Ureter (tissue), 1 donor: ENCODE data around the gene ARMC2. TPM values are rescaled to one million over a fixed set of nuclear protein-coding genes. Genes with fewer than 3 reads are reported as not detected.
"Not testable (repeated sequence)": the region's sequence is repeated elsewhere in the genome, so short reads cannot be mapped to it uniquely, and the experiment has no call there.

Experiments used
- DNase-seq: peaks from one replicate; pipeline ENCODE4 v3.0.0-alpha.2; 2020; ENCODE audit warnings: low spot score
- total RNA-seq: library from RNA; stranded (reverse); gene quantifications from one replicate; pipeline ENCODE4 v1.2.4, GENCODE V29; 2023
- donor health status: DM: yes; HTN: yes; CAD: no.

Gene ARMC2
- total RNA-seq, 1 donor from 2014 or later: 10.9 TPM

DNA sequence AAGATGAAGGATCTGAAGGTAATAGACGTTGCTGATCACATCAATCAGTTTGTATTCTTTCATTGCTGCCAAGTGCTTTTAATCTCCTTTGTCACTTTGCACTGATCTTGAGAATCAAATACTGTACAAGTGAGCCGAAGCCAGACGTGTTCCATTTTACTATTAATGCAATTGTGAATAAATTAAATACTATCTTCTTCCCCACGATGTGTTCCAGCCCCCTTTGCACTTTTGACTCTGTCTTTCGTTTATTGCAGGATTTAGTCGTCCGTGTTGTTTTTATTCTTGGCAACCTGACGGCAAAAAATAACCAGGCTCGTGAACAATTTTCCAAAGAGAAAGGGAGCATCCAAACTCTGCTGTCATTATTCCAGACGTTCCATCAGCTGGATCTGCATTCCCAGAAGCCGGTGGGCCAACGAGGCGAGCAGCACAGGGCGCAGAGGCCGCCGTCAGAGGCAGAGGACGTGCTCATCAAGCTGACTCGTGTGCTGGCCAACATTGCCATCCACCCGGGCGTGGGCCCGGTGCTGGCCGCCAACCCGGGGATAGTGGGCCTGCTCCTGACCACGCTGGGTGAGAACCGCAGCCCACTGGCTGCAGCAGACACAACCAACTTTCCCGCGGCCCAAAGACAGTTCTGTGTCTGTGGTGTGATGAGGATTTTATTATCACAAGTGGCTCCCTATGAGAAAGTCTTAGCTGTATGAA is 104.7 kb downstream of the ARMC2 start:
- no peak for DNase-seq

DNA sequence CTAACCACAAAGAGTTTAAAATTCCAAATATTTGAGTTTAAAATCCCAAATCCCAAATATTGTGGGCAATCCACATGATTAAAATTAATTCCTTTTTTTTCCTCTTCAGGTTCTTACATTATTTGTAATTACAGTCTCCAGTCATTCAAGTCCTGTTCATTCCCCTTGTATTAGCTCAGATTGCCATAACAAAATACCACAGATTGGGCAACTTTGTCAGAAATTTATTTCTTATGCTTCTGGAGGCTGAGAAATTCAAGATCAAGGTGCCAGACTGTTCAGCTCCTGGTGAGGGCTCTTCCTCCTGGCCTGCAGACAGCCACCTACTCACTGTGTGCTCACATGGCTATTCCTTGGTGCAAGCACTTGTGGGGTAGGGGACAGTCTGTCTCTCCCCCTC is 105.5 kb downstream of the ARMC2 start:
- no peak for DNase-seq

DNA sequence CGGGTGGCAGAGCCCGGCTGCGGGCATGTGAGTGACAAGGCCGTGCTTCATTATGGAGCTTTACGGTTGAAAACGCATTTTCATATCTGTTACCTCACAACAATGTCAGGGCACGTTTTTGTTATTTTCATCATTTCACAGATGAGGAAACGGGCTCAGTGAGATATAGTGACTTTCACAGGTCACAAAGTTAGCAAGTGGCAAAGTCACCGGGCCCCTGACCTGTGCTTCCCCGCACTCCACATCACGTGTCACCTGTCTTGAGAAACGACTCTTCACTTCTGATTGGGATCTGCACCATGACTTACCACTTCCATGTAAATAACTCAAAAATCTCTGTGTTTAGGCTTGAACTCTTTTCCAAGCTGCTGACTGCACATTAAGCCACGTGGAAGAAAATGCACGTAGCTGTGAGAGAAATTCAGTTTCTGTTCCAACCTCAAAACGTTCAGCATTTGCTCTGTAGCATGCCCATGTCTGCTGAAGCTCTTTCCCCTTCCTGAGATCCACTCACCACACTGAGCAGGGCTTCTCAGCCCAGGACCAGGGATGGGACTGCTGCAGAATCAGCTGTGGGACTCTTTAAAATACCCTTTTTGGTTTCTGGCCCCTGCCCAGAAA is 107.2 kb downstream of the ARMC2 start:
- DNase-seq: no peak

DNA sequence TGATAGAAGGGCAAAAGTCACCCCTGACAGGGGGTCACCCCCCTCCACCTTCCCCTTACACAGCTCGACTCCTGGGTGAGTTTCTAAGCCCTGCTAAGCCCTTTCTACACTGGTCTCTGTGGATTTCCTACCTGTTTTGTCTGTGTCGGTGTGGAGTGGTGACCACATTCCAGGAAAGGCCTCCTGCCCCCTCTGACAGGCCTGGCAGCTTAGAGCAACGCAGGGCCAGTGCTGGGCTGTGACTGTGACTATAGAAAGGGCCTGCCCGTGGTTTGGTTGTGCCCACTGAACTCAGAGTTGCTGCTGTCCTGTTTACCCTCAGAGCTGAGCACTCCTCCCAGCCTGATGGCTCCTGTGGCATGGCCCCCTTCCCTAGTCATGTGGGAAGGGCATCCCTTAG is 109.0 kb downstream of the ARMC2 start:
- DNase-seq: no peak

DNA sequence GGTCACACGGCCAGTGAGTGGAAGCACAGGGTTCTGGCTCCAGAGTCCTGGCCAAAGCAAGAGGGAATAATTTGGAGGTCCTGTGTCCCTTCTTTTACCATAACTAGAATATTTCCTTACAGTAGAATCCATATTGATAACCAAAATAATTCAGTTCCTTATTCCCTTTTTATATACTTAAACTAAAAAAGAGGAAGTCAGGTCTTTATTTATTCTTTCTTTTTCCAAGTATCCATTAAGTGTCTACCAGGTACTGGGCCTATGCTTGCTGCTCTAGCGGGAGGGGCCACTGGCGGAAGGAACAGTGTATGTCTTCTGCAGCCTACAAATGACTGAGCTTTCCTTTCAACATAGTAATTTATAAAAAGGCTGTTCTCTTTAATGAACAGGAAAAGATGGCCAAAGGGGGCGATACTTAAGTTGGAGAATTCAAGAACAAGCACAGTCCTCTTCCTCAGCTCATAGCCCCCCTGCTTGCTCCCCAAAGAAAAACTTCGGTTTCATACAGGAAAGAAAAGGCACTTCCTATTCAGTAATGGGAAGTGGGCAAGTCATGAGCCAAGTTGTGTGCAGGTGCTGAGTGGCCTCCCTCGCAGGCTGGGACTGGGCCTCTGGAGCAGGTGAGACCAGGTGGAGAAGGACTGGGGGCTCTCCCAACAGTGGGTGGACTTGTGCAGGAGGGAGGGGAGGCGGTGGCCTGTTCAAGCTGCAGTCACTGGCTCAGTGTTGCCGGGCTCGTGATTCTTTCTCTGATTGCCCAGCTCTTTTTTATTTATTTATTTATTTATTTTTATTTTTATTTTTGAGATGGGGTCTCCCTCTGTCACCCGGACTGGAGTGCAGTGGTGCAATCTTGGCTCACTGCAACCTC is 110.9 kb downstream of the ARMC2 start:
- DNase-seq: no peak

DNA sequence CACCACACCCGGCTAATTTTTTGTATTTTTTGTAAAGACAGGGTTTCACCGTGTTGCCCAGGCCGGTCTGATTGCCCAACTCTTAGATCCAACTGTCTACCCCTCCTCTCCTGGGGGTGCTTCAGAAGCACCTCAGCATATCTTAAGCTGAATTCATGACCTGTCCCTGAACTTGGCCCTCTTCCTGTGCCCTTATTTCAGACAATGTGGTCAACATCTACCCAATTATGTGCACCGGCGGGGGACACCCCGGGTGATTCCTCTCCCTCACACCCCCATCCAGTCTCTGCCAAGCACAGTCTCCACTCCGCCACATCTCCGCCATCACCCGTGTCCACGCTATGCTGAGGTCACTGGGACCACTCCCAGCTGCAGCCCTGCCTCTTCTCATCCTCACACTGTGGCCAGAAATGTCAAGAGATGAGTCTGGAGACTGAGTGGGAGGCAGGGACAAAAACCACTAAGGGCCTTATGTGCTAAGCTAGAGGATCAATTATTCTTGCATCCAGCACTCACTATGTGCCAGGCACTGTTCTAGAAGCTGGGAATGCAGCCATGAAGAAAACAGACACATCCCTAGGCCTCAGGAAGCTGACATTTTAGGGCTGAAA is 111.9 kb downstream of the ARMC2 start:
- no peak for DNase-seq

DNA sequence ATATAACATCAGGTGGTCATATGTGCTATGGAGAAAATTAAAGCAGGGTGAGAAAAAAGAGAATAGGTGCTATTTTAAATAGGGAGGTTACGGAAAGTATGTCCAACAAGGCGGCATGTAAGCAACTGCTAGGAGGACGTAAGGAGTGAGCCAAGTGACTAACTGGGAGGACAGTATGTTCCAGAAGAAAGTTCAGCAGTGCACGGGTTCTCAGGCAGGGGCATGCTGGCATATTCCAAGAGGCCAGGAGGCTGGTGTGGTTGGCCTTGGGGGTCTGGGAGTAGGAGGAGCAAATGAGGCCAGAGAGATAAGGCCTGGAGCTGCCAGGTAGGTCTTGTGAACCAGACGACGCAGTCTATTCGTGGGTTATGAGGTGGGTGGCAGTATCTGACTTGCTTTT is 112.4 kb downstream of the ARMC2 start:
- no peak for DNase-seq

DNA sequence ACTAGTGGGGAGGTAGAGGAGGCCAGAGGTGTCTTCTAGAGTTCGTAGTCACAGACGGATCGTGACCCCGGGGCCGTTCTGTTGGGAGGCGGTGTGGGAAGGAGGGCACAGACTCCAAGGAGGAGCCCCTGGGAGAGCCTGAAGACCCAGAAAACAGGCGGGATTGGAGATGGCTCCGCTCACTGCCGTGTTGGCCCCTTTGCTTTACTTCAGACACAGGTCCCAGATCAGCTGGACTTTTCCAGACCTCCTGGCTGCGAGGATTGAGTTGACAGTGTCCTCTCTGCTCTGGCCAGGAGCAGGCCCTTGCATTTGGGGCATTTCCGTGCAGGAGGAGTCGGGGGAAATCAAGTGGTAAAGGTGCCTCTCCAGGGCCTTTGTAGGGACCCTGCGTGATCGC is 112.9 kb downstream of the ARMC2 start:
- DNase-seq: no peak

DNA sequence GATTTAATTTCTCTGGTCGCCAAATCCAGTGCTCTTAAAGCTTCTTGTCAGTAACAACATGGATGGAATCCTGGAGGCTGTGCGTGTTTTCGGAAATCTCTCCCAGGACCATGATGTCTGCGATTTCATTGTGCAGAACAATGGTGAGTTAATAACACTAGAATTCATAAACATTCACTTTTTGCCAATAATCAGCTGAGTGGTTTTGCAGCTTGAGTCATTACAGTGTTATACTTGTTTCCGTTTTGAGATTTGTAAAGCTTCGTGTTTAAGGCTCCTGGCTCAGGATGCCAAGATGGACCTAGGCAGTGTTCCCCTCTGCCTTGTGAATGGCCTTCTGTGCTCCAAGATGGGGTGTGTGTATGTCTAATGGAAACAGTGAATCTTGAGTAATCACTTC is 113.8 kb downstream of the ARMC2 start:
- no peak for DNase-seq

DNA sequence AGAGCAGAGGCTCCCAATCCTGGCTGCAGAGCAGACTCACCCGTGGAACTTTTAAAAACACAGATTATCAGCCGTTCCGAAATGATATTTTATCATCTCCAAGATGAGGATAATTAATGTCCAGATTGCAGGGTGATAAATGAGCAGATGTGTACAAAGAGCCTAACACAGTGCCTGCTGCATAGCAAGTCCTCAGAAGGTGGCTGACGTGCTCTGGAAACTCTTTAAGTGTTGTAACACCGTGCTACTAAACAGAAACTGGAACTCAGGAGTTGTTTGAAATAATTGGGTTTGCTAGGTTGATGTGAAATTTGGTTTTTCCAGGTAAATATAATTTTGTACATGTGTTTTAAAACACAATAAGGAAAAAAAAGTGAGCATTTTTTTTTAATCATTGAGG is 118.0 kb downstream of the ARMC2 start:
- no peak for DNase-seq

DNA sequence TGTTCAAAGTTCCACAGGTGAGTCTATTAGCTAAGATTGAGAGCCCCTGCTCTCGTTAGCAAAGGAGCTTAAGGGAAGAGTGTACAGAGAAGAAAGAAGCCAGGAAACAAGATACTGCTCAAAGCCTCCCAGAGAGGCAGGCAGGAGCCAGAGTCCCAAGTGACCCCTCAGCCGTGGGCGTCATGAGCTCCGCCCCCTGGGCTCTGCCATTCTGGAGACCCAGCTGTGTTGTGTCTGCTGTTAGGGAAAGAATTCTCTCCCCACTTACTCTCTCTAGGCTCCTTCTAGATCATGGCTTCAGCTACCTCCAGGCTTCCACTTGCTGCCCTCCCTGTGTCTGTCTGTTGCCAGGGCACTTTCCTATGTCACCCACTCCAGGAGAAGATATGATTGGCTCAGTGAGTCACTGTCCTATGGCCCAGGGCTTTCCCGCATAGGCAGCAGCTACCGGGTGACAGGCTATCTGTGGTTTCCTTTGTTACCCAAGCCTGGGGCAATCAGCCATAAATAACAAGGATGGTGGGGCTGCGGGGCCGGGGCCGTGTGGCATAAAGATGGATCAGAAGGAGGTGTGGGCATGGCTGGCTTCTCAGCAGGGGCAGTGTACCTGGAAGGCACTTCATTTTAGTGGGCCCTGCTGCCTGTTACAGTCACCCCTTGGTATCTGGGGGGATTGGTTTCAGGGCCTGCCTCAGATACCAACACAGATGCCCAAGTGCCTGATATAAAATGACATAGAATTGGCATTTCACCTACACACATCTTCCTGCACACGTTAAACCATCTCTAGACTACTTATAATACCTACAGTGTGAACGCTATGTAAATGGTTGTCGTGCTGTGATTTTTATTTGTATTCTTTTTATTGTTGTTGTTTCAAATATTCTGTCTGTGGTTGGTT is 118.9 kb downstream of the ARMC2 start:
- no peak for DNase-seq

DNA sequence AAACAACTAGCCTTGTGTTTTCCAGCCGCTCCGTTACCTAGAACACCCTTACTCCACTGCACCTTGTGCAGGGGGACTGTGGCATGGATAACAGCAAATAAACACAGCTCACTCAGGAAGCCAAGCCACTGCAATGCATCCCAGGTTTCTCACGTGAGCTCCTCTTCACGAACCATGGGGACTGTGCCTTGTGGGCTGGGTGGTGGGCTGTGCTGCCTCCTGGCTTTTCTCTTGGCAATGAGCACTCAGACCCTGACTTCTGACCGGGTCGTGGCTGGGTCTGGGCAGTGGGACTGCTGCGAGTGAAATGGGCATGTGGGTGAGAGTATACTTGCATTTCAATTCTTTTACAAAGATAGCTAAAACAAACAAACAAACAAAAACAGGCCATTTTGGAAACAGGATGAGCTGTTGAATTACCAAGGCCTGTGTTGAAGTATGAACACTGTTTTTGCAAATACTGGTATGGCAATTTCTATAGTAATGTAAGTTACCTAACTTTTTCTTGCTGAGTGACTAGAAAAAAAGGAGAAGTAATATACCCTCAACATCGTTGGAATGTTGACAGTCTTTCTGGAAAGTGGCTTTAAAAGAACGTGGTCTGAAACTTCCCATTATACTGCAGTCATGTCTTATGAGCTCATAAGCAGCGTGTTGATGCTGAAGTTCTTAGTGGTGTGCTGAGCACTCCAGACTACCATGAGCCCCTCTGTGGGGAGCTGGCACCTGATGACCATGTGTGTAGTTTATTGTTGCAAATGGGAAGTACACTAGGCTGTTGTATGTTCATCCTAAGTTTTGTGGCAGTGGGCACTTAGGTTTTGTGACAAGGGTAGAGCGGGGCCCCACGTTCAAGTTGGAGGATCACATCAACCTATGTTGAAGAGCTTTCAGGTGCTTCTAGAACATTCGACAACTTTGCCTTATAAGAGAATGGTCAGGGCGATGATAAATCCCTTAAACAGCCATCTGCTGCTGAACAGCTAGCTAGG is 120.4 kb downstream of the ARMC2 start:
- DNase-seq: no peak

DNA sequence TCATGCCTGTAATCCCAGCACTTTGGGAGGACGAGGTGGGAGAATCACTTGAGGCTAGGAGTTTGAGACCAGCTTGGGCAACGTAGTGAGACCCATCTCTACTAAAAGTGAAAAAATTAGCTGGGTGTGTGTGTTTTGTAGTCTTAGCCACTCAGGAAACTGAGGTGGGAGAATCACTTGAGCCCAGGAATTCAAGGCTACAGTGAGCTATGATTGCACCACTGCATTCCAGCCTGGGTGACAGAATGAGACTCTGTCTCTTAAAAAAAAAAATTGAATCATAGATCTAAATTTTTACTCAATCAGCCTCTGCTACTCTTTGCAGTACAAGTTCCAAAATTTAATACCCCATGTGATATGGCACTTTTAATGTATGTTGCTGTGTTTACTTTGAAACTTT is 121.6 kb downstream of the ARMC2 start:
- no peak for DNase-seq

DNA sequence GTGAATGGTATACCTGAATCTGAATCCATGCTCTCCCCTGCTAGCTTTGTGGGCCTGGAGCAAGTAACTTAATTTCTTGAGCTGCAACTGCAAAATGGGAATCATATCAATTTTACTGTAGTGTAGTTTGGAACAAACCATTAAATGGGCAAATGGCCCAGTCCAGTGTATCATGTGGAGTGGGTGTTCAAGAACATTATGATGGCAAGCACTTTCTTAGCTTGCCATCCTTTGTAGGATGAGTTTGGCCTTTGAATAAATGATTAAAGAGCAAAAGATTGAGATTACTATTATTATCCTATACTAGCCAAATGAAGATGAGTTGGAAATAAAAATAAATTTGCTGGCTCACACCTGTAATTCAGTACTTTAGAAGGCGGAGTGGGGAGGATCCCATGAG is 126.0 kb downstream of the ARMC2 start:
- no peak for DNase-seq

DNA sequence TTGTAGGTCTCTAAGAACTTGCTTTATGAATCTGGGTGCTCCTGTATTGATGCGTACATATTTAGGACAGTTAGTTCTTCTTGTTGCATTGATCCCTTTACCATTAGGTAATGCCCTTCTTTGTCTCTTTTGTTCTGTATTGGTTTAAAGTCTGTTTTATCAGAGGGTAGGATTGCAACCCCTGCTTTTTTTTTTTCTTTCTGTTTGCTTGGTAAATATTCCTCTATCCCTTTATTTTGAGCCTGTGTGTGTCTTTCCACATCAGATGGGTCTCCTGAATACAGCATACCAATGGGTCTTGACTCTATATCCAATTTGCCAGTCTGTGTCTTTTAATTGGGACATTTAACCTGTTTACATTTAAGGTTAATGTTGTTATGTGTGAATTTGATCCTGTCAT is 130.4 kb downstream of the ARMC2 start:
- DNase-seq: not testable (repeated sequence)

DNA sequence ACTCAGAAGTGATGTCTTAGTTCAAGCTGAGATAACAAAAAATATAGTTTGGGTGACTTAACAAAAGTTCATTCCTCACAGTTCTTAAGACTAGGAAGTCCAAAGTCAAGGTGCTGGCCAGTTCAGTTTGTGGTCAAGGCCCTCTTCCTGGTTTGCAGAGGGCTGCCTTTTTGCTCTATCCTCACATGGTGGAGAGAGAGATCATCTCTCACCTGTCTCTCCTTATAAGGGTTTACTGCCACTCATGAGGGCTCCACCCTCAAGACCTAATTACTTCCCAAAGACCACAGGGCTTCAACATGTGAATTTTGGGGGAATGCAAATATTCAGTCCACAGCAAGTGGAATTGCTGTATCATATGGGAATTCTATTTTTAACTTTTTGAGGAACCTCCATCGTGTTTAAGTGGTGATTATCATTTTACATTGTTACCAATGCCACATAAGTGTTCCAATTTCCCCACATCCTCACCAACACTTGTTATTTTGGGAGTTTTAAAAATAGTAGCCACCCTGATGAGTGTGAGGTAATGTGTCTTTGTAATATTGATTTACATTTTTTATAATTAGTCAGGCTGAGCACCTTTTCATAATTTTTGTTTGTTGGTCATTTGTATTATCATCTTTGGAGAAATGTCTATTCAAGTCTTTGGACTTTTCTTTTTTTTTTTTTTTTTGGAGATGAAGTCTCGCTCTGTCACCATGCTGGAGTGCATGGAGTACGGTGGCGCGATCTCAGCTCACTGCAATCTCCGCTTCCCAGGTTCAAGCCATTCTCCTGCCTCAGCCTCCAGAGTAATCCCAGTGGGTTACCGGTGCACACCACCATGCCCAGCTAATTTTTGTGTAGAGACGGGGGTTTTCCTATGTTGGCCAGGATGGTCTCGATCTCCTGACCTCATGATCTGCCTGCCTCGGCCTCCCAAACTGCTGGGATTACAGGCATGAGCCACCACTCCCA is 134.2 kb downstream of the ARMC2 start:
- DNase-seq: no peak

DNA sequence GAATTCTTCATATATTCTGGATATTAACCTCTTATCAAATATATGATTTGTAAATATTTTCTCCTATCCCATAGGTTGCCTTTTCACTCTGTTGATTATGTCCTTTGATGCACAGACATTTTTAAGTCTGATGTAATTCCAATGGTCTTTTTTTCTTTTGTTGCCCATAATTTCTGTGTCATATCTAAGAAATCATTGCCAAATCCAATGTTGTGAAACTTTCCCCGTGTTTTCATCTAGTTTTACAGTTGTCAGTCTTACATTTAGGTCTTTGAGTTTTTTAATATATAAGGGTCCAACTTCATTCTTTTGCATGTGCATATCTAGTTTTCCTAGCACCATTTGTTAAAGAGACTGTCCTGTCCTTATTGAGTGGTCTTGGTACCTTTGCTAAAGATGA is 134.9 kb downstream of the ARMC2 start:
- DNase-seq: no peak

DNA sequence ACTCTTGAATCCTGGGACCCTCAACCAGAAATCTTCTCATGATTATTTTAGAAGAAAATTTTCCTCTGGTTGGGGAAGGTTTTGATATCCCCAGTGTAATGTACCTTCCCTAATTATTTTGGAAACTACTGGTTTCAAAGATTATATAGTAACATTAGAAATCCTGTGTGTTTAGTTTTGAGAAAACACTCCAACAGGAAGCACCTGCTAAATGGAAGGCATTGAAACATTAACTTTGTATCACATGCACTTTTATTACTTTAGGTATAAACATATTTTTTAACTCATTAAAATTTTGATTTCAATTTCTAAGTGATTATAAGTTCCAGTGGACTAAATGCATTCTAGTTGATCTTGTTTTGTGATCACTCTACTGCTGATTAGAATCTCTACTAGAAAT is 137.1 kb downstream of the ARMC2 start:
- DNase-seq: no peak

DNA sequence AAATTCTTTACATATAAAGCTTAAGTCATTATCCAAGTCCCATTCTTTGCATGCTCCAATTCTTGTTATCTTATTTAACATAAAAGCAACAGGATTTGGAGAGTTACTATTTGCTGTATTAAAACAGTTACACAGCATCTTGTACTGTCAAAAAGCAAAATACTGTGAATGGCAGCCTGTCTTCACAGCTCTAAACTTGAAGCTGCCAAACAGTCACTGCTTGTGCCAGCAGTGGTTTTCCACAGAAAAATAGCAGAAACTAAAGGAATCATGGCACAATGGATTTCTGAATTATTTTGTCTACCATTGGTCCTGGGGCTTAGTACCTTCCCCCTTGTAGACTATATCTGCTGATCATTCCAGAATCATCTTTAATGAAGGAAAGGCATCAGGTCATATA is 138.9 kb downstream of the ARMC2 start:
- no peak for DNase-seq
